ENCODE results near the gene PDE4D.
A peak's percentile ranks its signal among the peaks of the same experiment; 100 is the strongest.
"Not testable (repeated sequence)": the region's sequence is repeated elsewhere in the genome, so short reads cannot be mapped to it uniquely, and the experiment has no call there.

PDE4D gene

GRCh38 chr5:59317023-59317773 lies 576.3 kb downstream of the PDE4D start:
- DNase-seq, result peak; percentile 50

GRCh38 chr5:59312223-59312622 lies 581.3 kb downstream of the PDE4D start:
- no peak for DNase-seq

GRCh38 chr5:59308685-59309084 lies 584.8 kb downstream of the PDE4D start:
- DNase-seq, result not testable (repeated sequence)

GRCh38 chr5:59303289-59303716 lies 590.2 kb downstream of the PDE4D start:
- DNase-seq, result not testable (repeated sequence)

- DNase-seq, result not testable (repeated sequence)
These were observed 591.0 kb downstream of the PDE4D start for GRCh38 chr5:59302509-59302908.

- DNase-seq, result no peak
These were observed 591.8 kb downstream of the PDE4D start for GRCh38 chr5:59301727-59302126.

GRCh38 chr5:59300930-59301329 lies 592.6 kb downstream of the PDE4D start:
- DNase-seq, result no peak

- DNase-seq, result no peak
These were observed 594.5 kb downstream of the PDE4D start for GRCh38 chr5:59299006-59299405.

- DNase-seq, result no peak
These were observed 596.9 kb downstream of the PDE4D start for GRCh38 chr5:59296317-59297264.

- DNase-seq, result no peak
These were observed 599.8 kb downstream of the PDE4D start for GRCh38 chr5:59293700-59294099.

- no peak for DNase-seq
These were observed 601.6 kb downstream of the PDE4D start for GRCh38 chr5:59291941-59292340.

- DNase-seq, result no peak
These were observed 605.6 kb downstream of the PDE4D start for GRCh38 chr5:59287884-59288283.

- DNase-seq, result no peak
These were observed 606.2 kb downstream of the PDE4D start for GRCh38 chr5:59287361-59287760.

GRCh38 chr5:59286510-59286909 lies 607.0 kb downstream of the PDE4D start:
- DNase-seq, result no peak

GRCh38 chr5:59285300-59286016 lies 608.1 kb downstream of the PDE4D start:
- no peak for DNase-seq

GRCh38 chr5:59282726-59283125 lies 610.8 kb downstream of the PDE4D start:
- DNase-seq, result no peak

GRCh38 chr5:59279979-59280378 lies 613.5 kb downstream of the PDE4D start:
- DNase-seq, result no peak

- DNase-seq, result no peak
These were observed 616.6 kb downstream of the PDE4D start for GRCh38 chr5:59276917-59277372.

GRCh38 chr5:59276325-59276675 lies 617.2 kb downstream of the PDE4D start:
- DNase-seq, result no peak

GRCh38 chr5:59275510-59276324 lies 617.8 kb downstream of the PDE4D start:
- no peak for DNase-seq

- no peak for DNase-seq
These were observed 618.4 kb downstream of the PDE4D start for GRCh38 chr5:59275170-59275509.

- DNase-seq, result no peak
These were observed 619.4 kb downstream of the PDE4D start for GRCh38 chr5:59274106-59274636.

All from NCI-H2081 treated with DMSO at 0.1 percent for 48 hours (cell line).